ENCODE measurements around the gene VEGFA.

Gene VEGFA

DNA sequence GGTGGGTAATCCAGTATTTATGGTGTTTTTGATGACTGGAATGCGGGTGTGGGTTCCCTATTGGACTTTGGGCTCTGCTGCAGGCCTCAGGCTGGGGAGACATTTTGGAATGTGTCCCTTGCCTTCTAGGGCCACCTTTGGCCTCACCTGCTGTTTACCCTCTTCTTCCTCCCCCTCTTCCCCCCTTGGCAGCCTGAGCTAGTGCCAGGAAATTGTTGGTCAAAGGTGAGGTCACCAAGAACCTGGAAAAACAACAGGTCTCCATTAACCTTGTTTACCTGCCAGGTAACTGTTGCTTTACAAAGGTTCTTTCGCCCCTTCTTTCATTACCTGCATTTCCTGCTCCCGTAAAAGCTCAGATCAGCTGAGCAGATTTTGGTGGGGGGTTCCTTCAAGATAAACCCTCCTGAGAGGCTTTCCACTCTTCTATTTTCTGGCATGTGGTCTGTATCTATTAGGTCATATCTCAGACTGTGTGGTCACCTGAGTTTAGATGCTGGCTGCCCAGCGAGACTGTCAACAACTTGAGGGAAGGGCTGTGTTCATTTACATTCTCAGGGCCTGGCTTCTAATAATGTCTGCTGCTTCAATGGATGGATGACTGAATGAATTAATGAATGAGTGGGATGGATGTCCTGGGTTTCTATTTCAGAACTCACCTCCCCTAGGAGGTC lies 34.7 kb downstream of the VEGFA start:
- Histone ChIP-seq H3K36me3 (no peaks in the 10 kb centered on the region), H3K4me1 (ENCODE audit: control insufficient read depth in 1 of 2, insufficient read depth in 1 of 2, low read depth in 1 of 2, low read length in 1 of 2) (peaks cover 58 to 59% of the 10 kb centered on the region in 2 experiments), H3K9me3 (no peaks in the 10 kb centered on the region), H3K4me3 (ENCODE audit: low read depth in 1 of 2, low read length in 1 of 2) (no peak overlapping the region), H3K27me3 (no peaks in the 10 kb centered on the region), H3K27ac (peak overlapping the region; percentile 90)
- TF ChIP-seq CTCF (IDR thresholded peaks at IDR 0.05): no peak

GRCh38 chr6:43805699-43806042 lies 35.7 kb downstream of the VEGFA start:
- Histone ChIP-seq H3K9me3 (no peaks in the 10 kb centered on the region), H3K27me3 (no peaks in the 10 kb centered on the region), H3K27ac (peak overlapping the region; percentile 90), H3K4me1 (ENCODE audit: control insufficient read depth in 1 of 2, insufficient read depth in 1 of 2, low read depth in 1 of 2, low read length in 1 of 2) (peaks cover 48 to 49% of the 10 kb centered on the region in 2 experiments), H3K36me3 (no peaks in the 10 kb centered on the region), H3K4me3 (ENCODE audit: low read depth in 1 of 2, low read length in 1 of 2) (no peak overlapping the region)
- no peak for TF ChIP-seq CTCF (IDR thresholded peaks at IDR 0.05)

DNA sequence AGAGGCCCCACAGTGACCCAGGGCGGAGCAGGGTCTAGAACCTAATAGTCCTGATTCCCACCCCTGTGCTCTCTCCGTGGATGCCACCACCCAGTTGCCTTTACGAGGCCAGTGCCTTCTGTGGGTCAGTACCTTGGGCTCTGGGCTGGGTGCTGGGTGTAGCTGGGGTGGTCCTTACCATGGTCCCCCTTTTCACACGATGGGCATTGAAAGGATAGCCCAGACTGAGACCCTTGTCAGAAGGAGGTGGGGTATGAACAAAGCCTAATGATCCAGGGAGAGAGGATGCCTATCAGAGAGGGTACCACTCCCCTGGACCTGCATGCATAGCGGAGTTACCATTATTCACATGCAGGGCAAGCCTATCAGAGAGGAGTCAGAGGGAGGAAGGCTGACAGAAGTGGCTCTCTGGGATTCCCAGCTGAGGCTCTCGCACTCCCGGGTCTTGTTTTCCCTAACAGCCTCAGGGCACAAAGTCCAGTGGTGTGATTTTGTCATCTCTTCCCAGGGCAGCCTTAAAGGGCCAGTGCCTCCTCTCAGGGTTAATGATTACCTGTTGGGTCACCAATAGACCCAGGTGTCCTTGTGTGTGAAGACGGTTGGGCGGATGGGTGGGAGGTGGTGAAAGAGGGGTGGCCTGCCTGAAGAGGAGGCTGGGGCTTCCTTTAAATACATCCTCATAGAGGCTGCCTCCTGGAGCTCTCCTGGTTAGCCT lies 36.2 kb downstream of the VEGFA start:
- no peak for TF ChIP-seq CTCF (IDR thresholded peaks at IDR 0.05)

DNA sequence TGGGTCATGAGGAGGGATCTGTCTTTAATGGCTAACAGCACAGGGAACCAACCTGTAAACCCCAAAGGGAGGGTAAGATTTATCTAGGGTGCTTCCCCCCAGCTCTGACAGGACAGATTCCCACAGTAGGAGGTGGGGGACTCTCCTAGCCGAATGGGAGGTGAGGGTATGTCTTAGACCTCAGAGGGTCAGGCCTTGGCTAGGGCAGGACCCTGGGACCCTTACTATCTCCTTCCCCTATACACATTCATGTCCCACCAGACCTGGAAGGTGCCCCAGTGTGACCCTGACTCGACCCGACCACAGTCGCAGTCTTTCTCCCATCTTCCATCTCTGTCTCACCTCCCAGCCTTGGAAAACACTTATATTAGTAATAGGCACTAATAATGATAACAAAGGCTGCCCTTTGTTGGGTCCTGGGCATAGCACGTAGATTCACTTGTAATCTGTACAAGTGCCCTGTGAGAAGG lies 36.8 kb downstream of the VEGFA start:
- Histone ChIP-seq H3K9me3 (no peaks in the 10 kb centered on the region), H3K4me3 (ENCODE audit: low read depth in 1 of 2, low read length in 1 of 2) (no peak overlapping the region), H3K27ac (no peak overlapping the region), H3K4me1 (ENCODE audit: control insufficient read depth in 1 of 2, insufficient read depth in 1 of 2, low read depth in 1 of 2, low read length in 1 of 2) (peaks cover 37 to 38% of the 10 kb centered on the region in 2 experiments), H3K36me3 (no peaks in the 10 kb centered on the region), H3K27me3 (no peaks in the 10 kb centered on the region)
- no peak for TF ChIP-seq CTCF (IDR thresholded peaks at IDR 0.05)

More for the DNA sequence above, 36.2 kb downstream of the VEGFA start:
- no peak overlapping the region for H3K4me3 ChIP-seq (ENCODE audit: low read depth in 1 of 2, low read length in 1 of 2)
- no peak overlapping the region for H3K27ac ChIP-seq
- H3K9me3 ChIP-seq: no peaks in the 10 kb centered on the region
- H3K4me1 ChIP-seq (ENCODE audit: control insufficient read depth in 1 of 2, insufficient read depth in 1 of 2, low read depth in 1 of 2, low read length in 1 of 2): peaks cover 43 to 44% of the 10 kb centered on the region in 2 experiments
- no peaks in the 10 kb centered on the region for H3K36me3 ChIP-seq
- no peaks in the 10 kb centered on the region for H3K27me3 ChIP-seq

DNA sequence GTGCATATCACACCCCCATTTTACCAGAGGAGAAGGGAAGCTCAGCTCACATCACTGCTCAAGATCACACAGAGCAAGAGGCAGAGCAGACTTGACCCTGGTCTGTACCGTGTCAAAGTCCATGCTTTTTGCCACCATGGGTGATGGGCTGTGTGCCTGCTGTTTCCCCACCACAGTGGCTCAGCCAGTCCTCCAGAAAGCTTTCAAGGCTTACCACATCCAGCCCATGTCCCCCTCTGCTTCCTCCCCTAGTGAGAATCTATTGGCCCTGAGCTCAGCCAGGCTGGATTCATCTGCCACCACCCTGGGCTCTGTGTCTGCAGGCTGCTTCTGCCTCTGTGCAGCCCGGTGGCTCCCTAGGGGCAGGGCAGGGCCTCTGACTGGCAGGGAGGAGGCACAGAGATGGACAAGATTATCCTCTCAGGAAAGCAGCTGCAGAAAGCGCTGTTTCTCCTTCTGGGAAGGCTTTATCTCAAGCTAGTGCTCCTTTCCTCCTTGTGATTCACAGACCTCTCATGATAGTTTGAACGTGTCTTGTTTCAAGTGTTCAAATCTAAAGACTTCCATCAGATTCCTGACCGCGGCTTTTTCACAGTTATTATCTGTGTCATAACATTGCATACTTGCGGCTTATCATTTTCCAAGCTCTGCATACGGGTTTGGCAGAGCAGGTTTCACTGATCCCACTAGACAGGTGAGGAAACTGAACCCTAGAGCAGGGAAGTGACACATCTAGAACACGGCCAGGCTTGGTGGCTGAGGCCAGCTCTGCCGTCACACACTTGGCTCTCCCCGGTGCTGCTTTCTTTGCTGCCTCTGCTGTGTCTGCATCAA lies 37.4 kb downstream of the VEGFA start:
- no peak overlapping the region for H3K27ac ChIP-seq
- H3K9me3 ChIP-seq: no peaks in the 10 kb centered on the region
- no peak overlapping the region for H3K4me3 ChIP-seq (ENCODE audit: low read depth in 1 of 2, low read length in 1 of 2)
- TF ChIP-seq CTCF (IDR thresholded peaks at IDR 0.05): no peak
- peaks cover 30 to 31% of the 10 kb centered on the region in 2 experiments for H3K4me1 ChIP-seq (ENCODE audit: control insufficient read depth in 1 of 2, insufficient read depth in 1 of 2, low read depth in 1 of 2, low read length in 1 of 2)
- H3K27me3 ChIP-seq: no peaks in the 10 kb centered on the region
- no peaks in the 10 kb centered on the region for H3K36me3 ChIP-seq
